HL-60 (cell line): ENCODE results near the gene STK16.

Source experiments
- DNase-seq, 2 experiments: peaks; one replicate each; pipeline ENCODE4 v3.0.0-alpha.2; 2010 to 2020; ENCODE audit warnings: low read depth in 1 of 2, low spot score in 1 of 2
- H3K27ac ChIP-seq: fragments of 250-450 bp; sonication (Bioruptor Pico); replicated peaks from 2 replicates; pipeline ENCODE4 v1.5.1; 2020; ENCODE audit warnings: mild to moderate bottlenecking, moderate library complexity
- H3K27me3 ChIP-seq: fragments of 250-450 bp; sonication (Bioruptor Pico); 2 replicates; pipeline ENCODE4 v1.5.1; 2021; ENCODE audit warnings: mild to moderate bottlenecking, moderate library complexity; ENCODE audit not compliant: insufficient read depth, poor library complexity, severe bottlenecking
- H3K4me3 ChIP-seq: replicated peaks from 2 replicates; pipeline ENCODE4 v1.5.1; 2011; ENCODE audit warnings: mild to moderate bottlenecking, control low read depth, low read length; ENCODE audit not compliant: insufficient read depth
- GABPA ChIP-seq: IDR thresholded peaks from 2 replicates; pipeline ENCODE4 v1.6.1; 2012; ENCODE audit warnings: low read depth
- POLR2AphosphoS5 ChIP-seq: IDR thresholded peaks from 2 replicates; pipeline ENCODE4 v1.6.1; 2012; ENCODE audit warnings: low read depth
- REST ChIP-seq: IDR thresholded peaks from 2 replicates; pipeline ENCODE4 v1.6.1; 2012; ENCODE audit warnings: low read depth; ENCODE audit not compliant: insufficient replicate concordance
- SPI1 ChIP-seq: IDR thresholded peaks from 2 replicates; pipeline ENCODE4 v1.6.1; 2012; ENCODE audit warnings: low read depth, mild to moderate bottlenecking, borderline replicate concordance
- TF ChIP-seq, protein P1 (sequence below): IDR thresholded peaks from one replicate; pipeline ENCODE4 v1.5.1; 2011; ENCODE audit warnings: low read length, control low read depth, inconsistent platforms; ENCODE audit not compliant: insufficient read depth

The STK16 gene

DNA sequence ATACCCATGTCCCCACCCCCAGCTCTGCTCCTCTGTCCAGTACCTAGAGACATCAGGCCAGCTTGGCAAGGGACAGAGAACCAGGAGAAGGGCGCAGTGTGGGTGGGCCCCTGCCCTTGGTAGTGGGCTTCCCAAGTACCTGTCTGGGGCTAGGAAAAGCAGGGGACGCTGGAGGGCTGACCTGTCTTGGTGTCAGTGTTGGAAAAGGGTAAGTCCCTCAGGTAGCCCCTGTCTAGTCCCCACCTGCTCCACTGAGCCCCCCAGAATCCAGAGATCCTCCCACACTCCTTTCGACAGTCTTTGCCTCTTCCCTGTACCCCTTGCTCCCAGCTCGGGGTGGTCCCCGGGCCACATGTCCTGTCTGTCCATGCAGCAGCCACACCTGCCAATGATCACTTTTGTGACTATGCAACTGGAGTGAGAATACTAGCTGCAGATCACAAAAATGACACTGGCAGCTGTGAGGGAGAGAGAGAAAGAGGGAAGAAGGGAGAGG, 48.5 kb downstream of the STK16 start:
- TF ChIP-seq POLR2AphosphoS5: no peak
- TF ChIP-seq, protein P1, sequence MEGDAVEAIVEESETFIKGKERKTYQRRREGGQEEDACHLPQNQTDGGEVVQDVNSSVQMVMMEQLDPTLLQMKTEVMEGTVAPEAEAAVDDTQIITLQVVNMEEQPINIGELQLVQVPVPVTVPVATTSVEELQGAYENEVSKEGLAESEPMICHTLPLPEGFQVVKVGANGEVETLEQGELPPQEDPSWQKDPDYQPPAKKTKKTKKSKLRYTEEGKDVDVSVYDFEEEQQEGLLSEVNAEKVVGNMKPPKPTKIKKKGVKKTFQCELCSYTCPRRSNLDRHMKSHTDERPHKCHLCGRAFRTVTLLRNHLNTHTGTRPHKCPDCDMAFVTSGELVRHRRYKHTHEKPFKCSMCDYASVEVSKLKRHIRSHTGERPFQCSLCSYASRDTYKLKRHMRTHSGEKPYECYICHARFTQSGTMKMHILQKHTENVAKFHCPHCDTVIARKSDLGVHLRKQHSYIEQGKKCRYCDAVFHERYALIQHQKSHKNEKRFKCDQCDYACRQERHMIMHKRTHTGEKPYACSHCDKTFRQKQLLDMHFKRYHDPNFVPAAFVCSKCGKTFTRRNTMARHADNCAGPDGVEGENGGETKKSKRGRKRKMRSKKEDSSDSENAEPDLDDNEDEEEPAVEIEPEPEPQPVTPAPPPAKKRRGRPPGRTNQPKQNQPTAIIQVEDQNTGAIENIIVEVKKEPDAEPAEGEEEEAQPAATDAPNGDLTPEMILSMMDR: no peak
- TF ChIP-seq REST: no peak
- no peak for TF ChIP-seq GABPA
- no peak for TF ChIP-seq SPI1
- Histone ChIP-seq H3K4me3 (no peak overlapping the region), H3K27ac (no peak overlapping the region), H3K27me3 (peaks cover 15% of the 10 kb centered on the region)
- no peak for DNase-seq

- H3K27ac ChIP-seq: no peak overlapping the region
- TF ChIP-seq, protein P1: peak; percentile 98
- no peak for TF ChIP-seq POLR2AphosphoS5
- TF ChIP-seq SPI1: peak; percentile 85
- peak; percentile 44 for TF ChIP-seq REST
- TF ChIP-seq GABPA: no peak
- H3K27me3 ChIP-seq: peaks cover 24% of the 10 kb centered on the region
- H3K4me3 ChIP-seq: peak overlapping the region; percentile 52
- DNase-seq: peak; percentile 72 to 81
These were observed 49.4 kb downstream of the STK16 start for GRCh38 chr2:219294356-219295351.

DNA sequence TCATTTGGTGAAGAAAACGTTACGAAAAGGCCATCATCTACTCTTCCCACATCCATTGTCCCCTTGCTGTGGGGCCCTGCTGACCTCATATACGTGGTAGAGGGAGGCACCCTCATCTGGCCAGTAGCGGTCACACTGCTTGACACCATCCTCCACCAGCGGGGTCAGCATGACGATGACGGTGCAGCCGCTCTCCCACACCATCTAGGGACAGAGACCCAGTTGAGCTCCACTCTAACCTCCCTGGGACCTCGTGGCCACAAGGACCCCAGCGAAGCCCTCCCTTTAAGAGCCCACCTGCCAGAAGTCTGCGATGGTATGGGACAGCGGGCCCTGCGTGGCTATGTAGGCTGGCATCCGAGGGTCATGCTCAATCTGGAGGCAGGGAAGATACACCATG, 50.9 kb downstream of the STK16 start:
- Histone ChIP-seq H3K27me3 (peaks cover 24% of the 10 kb centered on the region), H3K27ac (no peak overlapping the region), H3K4me3 (no peak overlapping the region)
- DNase-seq: no peak
- TF ChIP-seq POLR2AphosphoS5 (no peak), SPI1 (no peak), GABPA (no peak), REST (no peak)
- TF ChIP-seq, protein P1: no peak
